HG03175 (cell line): ENCODE results near the gene WNT3.
"Not testable (repeated sequence)": the region's sequence is repeated elsewhere in the genome, so short reads cannot be mapped to it uniquely, and the experiment has no call there.

Source experiments
- ATAC-seq: cut with Tn5 transposase; IDR thresholded peaks from one replicate; pipeline ENCODE4 v1.9.1; 2021; ENCODE audit warnings: mild to moderate bottlenecking, moderate library complexity; ENCODE audit not compliant: unreplicated experiment

WNT3 gene

DNA sequence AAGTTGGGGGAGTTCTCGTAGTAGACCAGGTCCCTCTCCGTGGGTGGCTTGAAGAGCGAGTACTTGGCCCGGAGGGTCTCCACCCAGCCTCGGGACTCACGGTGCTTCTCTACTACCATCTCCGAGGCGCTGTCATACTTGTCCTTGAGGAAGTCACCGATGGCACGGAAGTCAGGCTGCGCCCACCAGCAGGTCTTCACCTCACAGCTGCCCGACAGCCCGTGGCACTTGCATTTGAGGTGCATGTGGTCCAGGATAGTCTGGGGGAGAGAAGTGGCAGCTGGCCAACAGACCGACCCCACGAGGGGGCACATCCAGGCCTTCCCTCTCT, 50.0 kb downstream of the WNT3 start:
- ATAC-seq: no peak

DNA sequence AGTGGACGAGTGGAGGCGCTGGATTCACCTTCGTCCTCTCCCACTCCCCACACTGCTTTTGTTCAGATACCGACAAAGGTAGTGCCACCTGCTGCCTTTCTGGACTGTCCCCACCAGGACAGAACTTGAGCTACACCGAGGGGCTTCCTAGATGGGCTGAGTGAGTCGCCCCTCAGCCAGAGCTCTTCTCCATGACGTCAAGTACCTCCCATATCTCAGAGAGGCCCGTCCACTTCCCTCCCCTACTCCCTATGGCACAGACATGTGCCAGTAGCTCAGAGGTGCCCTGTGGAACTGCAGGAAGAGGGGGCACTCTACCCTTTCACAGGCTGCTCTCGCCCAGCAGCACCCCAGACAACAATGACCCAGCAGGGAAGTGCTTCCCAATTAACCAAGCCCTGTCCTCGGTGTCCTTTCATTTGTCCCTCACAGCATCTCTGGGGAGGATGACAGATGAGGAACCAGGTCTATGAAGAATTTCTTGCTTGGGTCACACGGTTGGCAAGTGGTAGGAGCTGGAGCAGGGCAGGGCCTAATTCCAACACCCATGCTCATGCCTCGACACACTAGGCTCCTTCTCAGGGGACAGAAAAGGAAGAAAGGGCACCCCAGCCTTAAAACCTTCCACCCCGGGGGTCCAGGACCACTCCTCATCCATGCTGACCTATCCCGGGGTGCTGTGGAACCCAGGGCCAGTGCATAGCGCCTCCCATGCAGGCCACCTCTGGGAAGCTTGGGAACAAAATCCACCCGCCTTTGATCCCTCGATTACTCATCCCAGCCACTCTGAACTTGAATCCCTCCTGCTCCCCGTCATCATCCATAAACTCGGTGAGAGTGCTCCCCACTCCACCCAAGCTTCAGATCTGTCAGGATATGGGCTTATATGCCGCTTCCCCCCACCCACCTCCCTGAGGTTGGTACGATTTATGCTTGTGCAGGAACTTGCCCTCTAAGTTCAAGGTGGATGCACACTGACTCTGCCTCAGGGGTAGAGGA, 51.7 kb downstream of the WNT3 start:
- no peak for ATAC-seq

DNA sequence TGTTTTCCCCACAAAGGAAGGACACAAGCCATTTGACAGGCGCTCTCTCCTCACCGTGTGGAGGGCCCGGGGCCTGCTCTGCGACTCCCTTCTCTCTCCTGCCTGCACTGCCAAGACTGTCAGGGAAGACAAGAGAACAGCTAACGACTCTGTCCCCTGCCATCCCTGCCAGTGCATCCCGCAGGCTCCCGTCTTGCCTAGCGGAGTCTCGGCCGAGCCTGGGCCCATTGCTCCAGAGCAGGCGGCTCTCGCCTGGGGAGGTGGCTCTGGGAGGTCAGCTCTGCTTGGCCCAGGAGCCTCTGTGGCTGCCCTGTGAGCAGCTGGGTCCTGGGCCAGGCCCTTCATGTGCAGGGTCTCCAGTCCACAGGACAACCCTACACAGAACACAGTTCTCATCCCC, 53.0 kb downstream of the WNT3 start:
- no peak for ATAC-seq

DNA sequence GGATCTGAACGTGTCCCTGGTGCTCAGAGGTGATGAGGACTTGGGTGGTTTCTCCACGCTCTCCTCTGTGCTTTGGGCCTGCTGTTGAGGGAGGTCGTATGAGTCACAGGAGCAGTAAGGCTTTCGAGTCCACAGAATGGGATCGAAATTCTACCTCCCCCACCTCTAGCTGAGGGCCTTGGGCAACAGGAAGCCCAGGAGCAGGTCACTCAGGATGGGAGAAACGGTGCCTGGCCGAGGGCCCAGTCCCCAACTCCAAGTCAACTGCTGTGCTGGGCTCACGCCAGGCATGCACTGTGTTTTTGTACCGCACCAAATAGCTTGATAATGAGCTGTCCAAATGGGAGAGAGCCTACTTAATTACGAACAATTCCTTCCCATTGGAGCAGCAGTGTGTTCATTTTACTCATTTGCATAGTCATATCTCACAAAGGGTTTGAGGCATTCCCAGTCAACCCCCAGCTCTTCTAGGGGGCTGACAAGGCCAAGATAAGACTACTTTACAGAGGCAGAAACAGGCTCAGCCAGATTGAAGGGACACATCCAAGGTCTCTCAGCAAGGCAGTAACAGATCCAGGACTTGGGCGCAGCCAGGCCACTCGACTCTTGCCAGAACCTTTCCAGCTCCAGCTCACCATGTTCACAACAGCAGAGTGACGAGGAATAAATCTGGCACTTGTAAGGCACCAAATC, 53.6 kb downstream of the WNT3 start:
- ATAC-seq: no peak

DNA sequence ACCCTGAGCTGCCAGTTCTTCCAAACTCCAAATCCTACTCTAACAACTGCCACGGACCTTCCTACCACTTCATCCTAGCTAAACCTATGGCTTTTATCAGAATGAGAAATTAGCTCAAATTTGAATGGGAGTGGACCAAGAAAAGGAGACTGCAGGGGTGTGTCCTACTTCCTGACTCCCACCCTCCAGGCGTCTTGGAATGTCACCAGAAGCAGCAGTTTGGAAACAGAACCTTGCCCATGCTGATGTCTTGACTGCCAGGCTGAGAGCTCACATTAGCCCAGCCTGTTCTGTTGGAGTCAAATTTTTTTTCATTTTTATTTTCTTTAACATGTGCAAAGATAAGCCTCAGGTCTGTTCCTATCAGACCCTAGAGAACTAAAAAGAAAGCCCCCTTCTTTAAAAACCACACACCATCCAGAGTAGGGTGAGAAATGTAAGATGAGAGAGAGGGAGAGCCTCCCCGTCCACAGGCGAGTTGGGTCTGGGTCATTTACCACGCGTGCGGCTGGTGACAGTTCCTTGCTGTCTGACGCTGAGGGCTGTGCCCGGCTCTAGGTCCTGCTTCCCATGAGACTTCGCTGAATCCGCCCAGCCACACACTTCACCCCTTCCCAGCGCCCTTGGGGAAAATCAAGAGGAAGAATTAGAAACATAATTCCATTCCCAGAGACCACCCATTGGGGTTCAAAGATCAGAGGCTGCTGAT, 54.3 kb downstream of the WNT3 start:
- no peak for ATAC-seq

DNA sequence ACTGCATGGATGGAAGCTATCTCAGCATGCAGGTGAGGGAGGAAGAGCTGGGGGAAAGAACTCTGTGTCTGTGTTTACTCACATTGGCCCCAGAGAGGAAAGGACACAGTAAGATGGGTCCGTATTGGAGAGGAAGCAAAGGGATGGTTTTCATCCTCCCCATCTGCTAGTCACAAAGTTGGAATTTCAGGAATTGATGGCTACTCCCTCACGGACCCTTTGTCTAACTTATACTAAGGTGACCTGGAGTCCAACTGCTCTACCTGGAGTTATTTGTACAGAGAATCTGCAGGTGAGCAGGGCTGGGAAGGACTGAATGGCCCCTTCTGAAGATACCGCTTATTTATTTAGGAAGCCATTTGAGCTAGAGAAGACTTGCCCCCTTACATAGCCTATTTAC, 55.1 kb downstream of the WNT3 start:
- no peak for ATAC-seq

DNA sequence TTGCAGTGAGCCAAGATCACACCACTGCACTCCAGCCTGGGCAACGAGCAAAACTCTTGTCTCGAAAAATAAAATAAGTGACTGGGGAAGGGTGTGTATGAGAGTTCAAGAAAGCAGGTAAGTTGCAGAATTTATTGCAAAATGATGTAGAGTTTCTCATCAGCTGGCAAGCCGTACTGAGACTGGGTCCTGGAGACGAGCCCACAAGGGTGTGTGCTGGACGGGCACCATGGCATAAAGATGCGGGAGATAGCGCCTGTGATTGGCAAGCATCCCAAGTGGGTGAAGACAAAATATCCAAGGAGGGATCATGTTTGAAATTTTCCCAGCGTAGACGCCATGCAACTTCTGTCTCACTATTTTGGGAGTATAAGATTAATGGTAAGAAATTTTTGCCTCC, 59.4 kb downstream of the WNT3 start:
- no peak for ATAC-seq

DNA sequence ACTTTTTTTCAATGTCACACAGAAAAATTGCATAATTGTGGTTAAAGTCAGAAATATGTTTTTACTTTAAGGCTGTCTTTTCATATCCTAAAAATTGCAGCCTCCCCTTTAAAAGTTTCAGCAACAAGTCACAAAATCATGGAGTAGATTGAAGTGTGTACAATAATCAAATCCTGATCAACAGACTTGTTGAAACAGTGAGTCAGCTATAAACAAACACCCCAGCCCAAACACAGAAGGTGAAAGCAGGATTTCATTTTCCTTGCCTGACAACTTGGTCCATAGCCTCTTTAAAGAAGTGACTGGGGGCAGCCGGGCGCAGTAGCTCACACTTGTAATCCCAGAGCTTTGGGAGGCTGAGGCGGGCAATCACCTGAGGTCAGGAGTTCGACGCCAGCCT, 59.9 kb downstream of the WNT3 start:
- ATAC-seq: no peak

DNA sequence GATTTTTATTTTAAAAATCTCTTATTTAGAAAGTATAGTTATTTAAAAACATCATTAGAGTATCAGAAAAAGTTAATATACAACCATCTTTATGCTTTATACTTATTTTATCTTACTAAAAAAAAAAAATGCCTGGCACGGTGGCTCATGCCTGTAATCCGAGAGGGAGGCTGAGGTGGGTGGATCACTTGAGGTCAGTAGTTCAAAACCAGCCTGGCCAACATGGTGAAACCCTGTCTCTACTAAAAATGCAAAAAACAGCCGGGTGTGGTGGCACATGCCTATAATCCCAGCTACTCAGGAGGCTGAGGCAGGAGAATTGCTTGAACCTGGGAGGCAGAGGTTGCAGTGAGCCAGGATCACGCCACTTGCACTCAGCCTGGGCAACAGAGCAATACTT, 60.9 kb downstream of the WNT3 start:
- ATAC-seq: not testable (repeated sequence)

DNA sequence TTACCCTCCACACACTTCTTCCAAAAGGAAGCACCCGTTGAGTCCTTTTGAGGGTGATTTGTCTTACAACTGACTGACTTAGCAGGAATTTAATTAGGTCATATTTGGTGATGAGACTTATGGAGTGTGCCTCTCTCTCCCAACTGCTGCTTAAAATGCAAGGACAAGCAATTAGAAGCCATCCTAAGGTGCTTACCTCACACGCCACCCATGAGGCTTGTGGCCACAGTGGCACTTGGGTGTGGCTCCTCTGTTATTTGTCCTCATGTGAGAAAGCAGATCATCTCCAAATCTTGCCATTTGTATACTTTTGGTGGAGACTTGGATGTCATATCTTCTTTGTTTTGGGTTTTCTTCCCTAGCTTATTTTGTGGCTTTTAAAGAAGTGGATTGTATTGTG, 61.6 kb downstream of the WNT3 start:
- no peak for ATAC-seq

DNA sequence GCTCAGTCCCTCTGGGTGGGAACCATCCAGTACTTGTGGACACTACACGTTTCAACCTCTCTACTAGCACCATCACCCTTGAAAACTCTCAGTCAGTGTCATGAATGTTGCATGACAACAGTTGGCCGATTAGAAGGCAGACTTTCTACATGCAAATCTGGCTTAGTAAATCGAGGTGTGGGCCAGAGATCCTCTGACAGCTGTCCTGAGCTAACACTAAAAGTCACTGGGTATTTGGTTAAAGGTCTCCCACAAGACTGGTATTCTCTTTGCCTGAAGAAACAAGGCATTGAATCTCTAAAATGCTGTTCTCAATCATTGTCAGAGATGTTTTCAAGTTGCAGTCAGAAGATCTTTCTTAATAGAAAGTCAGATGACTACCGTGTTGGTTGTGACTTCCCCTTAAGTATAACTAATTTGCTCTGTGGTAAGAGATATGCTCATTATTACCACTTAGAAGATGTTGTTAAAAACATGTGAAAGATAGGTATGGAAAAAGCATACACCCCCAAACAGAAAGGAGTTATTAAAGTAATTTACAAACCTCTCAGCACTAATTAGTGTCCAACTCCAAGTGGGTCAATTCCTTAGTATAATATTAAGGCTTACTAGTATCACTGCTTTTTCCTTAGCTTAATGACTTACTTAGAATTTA, 62.3 kb downstream of the WNT3 start:
- no peak for ATAC-seq

DNA sequence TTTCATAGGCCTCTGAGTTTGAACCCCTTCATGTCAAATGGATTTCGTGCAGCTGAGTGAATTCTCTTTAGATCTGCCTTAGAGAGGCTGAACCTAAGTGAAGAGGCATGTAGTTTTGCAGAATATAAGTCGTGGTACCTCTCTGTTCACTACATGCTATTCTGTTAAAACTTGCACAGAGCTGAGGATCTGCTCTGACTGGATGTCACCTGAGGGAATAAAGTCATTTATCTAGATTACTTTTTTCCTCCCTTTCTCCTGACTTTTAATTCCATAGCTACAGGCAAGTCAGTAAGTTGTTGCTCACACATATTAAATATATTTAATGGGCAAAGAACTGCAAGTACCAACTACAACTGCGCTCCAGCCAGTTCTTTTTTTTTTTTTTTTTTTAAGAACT, 64.7 kb downstream of the WNT3 start:
- ATAC-seq: no peak

DNA sequence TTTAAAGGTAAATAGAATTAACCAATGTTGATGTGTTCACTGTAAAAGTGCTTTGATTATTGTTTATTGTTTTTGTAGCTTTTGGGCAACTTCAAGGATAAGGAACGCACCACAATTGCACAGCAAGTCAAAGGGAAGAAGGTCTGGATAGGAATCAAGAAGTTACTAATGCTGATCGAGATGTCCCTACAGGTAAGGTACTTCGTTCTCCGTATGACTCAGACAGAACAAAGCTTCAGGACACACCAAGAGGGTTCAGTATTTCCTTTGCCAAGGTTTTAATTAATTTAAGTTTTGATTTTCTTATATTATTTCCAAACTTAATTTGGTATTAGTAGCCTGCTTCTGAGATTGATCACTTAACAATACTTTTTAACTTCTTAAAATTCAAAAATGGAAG, 67.1 kb downstream of the WNT3 start:
- ATAC-seq: no peak

DNA sequence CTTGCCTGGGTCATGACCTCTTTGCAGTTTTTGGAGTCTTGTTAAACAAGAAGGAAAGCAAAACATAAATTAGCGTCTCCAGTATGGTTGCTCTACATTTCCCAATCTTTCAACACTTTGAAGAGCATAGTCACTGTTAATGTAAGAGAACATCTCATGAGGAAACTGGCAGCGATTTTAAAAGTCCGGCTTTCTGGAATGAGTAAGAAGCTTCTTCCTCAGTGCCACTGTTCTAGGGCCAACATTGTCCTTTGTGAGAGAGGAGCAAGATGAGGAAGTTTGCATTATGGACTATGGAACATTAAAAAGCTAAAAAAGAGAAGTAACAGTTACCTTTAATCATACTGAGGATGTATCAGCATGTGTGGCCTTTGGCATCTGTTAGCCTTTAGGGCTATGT, 73.1 kb downstream of the WNT3 start:
- ATAC-seq: no peak

DNA sequence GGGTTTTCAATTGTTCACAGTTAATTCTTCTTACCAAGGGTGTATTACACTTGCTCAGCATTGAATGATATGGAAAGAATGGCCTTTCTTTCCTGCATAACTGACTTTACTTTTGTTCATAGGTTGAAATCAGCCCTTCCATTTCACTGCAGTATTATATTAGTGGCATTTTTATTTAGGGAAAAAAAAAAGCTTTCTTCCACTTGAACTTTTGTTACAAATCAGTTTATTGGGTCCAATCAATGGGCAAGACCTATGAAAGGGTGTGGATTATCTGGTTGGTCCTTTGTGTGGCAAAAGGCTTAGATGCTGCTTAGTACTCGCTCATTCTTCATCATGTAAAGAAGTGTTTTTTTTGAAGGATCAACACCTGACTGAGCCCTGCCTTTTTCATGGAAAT, 74.1 kb downstream of the WNT3 start:
- no peak for ATAC-seq

DNA sequence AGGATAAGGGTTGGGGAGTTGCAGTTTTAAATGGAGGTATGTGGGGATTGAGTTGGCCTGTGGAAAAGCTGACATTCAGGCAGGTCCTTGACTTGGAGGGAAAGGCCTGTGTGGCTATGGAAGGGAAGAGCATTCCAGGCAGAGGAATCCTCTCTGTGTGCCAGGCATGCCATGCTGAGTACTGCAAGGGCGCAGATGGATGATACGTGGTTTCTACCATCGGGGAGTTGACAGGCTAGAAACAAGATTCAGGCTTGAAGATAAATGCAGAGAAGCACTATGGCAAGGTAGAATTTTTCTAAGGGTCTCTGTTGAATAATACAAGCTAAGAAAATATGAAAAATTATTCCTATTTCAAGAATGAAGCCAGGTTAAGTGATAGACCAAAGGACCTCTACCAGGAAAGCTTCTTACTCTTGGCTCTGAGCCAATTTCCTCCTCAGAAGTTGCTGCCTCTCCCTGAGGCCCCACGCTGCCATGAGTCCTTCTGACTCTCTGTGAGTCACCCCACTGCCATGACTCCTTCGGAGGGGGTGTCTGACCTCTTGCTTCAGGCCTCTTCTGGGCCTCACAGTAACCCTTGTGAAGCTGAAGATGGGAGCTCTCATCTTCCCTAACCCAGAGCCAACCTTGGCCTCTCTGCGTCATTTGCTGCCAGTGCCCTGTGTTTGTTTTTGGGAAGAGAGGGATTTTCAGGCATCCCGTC, 75.8 kb downstream of the WNT3 start:
- no peak for ATAC-seq

DNA sequence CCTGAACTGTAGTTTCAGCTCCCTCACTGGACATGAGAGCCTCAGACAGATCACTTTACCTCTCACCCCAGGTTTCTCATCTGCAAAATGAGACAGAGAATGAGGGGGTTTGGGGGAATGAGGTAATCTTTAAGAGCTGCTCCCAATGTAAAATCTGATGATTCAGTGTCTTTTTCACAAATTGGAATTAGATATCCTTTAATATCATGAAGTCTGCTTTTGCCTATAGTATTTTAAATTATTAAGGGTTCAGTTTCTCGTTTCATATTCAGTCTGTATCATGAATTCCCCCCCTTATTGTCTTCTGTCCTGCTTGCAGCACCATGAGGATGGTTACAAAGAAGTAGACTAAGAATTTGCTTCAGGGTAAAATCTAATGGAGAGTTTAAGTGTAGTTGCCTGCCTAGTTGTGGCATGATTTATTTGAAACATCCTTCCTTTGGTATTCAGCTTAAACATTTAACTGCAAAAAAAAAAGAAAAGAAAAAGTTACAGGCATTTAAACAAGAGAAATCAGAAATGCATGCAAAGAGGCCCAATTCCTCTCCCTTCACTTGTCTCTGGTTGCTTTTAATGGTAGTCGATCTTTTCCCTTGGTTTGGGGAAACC, 77.3 kb downstream of the WNT3 start:
- no peak for ATAC-seq

DNA sequence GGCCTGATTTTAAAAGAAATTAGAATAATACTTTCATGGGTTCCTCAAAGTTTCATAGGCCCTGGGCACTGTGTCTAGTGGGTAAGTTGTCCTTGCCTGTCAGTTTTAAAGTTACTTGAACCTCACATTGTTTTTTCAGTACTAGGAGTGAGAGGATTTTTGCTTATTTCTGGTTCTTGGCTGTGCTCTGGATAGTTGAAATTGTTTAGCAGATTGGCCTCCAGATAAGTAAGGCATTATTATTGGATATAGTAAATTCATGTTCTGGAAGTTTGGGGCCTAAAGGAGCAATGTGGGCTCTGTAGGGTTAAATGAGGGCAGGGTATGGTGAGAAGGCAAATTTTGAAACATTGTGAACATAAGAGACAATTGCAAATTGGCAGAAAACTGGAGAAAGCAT, 78.5 kb downstream of the WNT3 start:
- no peak for ATAC-seq

DNA sequence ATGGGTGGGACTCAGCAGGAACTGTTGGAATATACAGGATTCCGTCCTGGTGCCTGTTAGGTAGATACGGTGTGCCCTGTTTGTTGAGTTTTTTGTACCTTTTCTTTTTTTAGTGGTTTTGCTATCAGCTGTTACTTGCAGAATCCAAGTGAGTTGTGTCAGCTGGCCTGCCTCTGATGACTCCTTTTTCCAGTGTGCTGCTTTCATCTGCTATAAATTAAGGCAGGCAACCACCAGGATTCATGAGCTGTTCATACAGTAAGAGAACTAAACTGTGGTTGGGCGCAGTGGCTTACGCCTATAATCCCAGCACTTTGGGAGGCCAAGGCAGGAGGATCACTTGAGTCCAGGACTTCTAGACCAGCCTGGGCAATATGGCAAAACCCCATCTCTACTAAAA, 79.9 kb downstream of the WNT3 start:
- ATAC-seq: no peak

DNA sequence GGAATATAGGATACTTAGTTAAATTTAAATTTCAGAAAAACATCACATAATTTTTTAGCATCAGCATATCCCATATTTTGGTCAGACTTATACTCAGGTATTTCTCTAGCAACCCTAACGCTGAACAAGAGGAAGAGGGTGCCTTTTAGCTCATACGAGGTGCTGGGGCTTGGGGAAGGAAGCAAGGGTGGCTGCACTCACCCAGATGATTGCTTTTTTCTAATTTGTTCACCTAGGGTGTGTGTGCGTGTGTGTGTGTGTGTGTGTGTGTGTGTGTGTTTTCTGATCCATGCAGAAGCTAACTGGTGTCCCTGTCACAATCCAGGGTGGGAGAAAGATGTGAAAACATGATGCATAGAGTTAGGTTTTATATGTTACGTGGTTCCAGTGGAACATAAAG, 81.2 kb downstream of the WNT3 start:
- no peak for ATAC-seq
